OCI-LY3 (cell line): ENCODE data around the gene MRPL39.

ENCODE experiments used
- H2AFZ ChIP-seq: fragments of 200-600, 300-600 bp; shearing (Covaris generic); 2 replicates; pipeline ENCODE4 v1.6.0; 2014; ENCODE audit warnings: antibody characterized with exemption, low read depth, low read length
- H3K27ac ChIP-seq: fragments of 200-600, 300-600 bp; sonication (generic); 2 replicates; pipeline ENCODE4 v1.5.1; 2014; ENCODE audit warnings: mild to moderate bottlenecking, low read length, moderate library complexity, mixed read lengths
- H3K27me3 ChIP-seq: fragments of 200-600, 300-600 bp; sonication (generic); 2 replicates; pipeline ENCODE4 v1.6.1; 2014; ENCODE audit warnings: low read depth, low read length, mixed read lengths
- H3K36me3 ChIP-seq: fragments of 200-600, 300-600 bp; sonication (generic); replicated peaks from 2 replicates; pipeline ENCODE3; 2014; ENCODE audit warnings: low read depth, low read length, mixed read lengths
- H3K4me1 ChIP-seq: fragments of 300-600, 200-600 bp; sonication (generic); 2 replicates; pipeline ENCODE4 v1.6.1; 2014; ENCODE audit warnings: low read length, mixed read lengths
- H3K4me2 ChIP-seq: fragments of 200-600, 300-600 bp; sonication (generic); 2 replicates; pipeline ENCODE4 v1.6.1; 2014; ENCODE audit warnings: low read length, mixed read lengths
- H3K4me3 ChIP-seq: fragments of 300-600, 200-600 bp; sonication (generic); 2 replicates; pipeline ENCODE4 v1.5.1; 2014; ENCODE audit warnings: antibody characterized with exemption, mild to moderate bottlenecking, low read length, moderate library complexity
- H3K79me2 ChIP-seq: fragments of 300-600, 200-600 bp; shearing (Covaris generic); 2 replicates; pipeline ENCODE4 v1.6.1; 2014; ENCODE audit warnings: mild to moderate bottlenecking, low read length, mixed read lengths
- H3K9ac ChIP-seq: fragments of 300-600, 200-600 bp; shearing (Covaris generic); 2 replicates; pipeline ENCODE4 v1.6.0; 2014; ENCODE audit warnings: mild to moderate bottlenecking, low read length, moderate library complexity
- H3K9me3 ChIP-seq: fragments of 200-600, 300-600 bp; shearing (Covaris generic); 2 replicates; pipeline ENCODE4 v1.6.1; 2014; ENCODE audit warnings: low read length, mixed read lengths; ENCODE audit not compliant: insufficient read depth
- H4K20me1 ChIP-seq: fragments of 200-600, 300-600 bp; sonication (generic); 2 replicates; pipeline ENCODE4 v1.6.1; 2016; ENCODE audit warnings: low read length, mixed read lengths; ENCODE audit not compliant: insufficient read depth
- CTCF ChIP-seq: fragments of 200-600, 300-600 bp; sonication (generic); IDR thresholded peaks from 2 replicates; pipeline ENCODE4 v1.5.1; 2014; ENCODE audit warnings: antibody characterized with exemption, low read length, low read depth
- EZH2phosphoT487 ChIP-seq: fragments of 200-600 bp; shearing (Covaris generic); IDR thresholded peaks from 2 replicates; pipeline ENCODE4 v1.6.1; 2018; ENCODE audit warnings: antibody characterized with exemption, mixed run types, low read depth

The MRPL39 gene

GRCh38 chr21:25625036-25625435 lies 17.8 kb upstream of the MRPL39 start:
- H3K27me3 ChIP-seq = no peaks in the 10 kb centered on the region
- H3K9ac ChIP-seq = no peak overlapping the region
- no peaks in the 10 kb centered on the region for H3K4me1 ChIP-seq
- H3K79me2 ChIP-seq = no peaks in the 10 kb centered on the region
- no peak overlapping the region for H2AFZ ChIP-seq
- H3K4me2 ChIP-seq = no peak overlapping the region
- no peaks in the 10 kb centered on the region for H3K36me3 ChIP-seq
- H3K9me3 ChIP-seq = no peaks in the 10 kb centered on the region
- H3K4me3 ChIP-seq = no peak overlapping the region
- no peak overlapping the region for H3K27ac ChIP-seq
- no peaks in the 10 kb centered on the region for H4K20me1 ChIP-seq
- TF ChIP-seq EZH2phosphoT487 = no peak
- TF ChIP-seq CTCF = no peak

- Histone ChIP-seq H3K27me3 (no peaks in the 10 kb centered on the region), H2AFZ (no peak overlapping the region), H3K9me3 (no peaks in the 10 kb centered on the region), H3K4me2 (no peak overlapping the region), H3K36me3 (no peaks in the 10 kb centered on the region), H4K20me1 (no peaks in the 10 kb centered on the region), H3K27ac (no peak overlapping the region), H3K79me2 (no peaks in the 10 kb centered on the region), H3K4me1 (no peaks in the 10 kb centered on the region), H3K4me3 (no peak overlapping the region), H3K9ac (no peak overlapping the region)
- no peak for TF ChIP-seq EZH2phosphoT487
Observed at GRCh38 chr21:25624511-25624910, 17.2 kb upstream of the MRPL39 start.

- no peaks in the 10 kb centered on the region for H3K79me2 ChIP-seq
- TF ChIP-seq CTCF (no peak), EZH2phosphoT487 (no peak)
- no peak overlapping the region for H2AFZ ChIP-seq
- no peak overlapping the region for H3K9ac ChIP-seq
- no peak overlapping the region for H3K4me3 ChIP-seq
- no peaks in the 10 kb centered on the region for H3K27me3 ChIP-seq
- no peaks in the 10 kb centered on the region for H3K36me3 ChIP-seq
- no peaks in the 10 kb centered on the region for H4K20me1 ChIP-seq
- H3K4me2 ChIP-seq = no peak overlapping the region
- no peaks in the 10 kb centered on the region for H3K9me3 ChIP-seq
- no peak overlapping the region for H3K27ac ChIP-seq
- no peaks in the 10 kb centered on the region for H3K4me1 ChIP-seq
Observed at GRCh38 chr21:25619198-25619597, 11.9 kb upstream of the MRPL39 start.

- Histone ChIP-seq H3K27ac (no peak overlapping the region), H3K9me3 (no peaks in the 10 kb centered on the region), H3K4me3 (no peak overlapping the region), H2AFZ (no peak overlapping the region), H3K9ac (no peak overlapping the region), H3K79me2 (no peaks in the 10 kb centered on the region), H3K27me3 (no peaks in the 10 kb centered on the region), H3K4me1 (no peaks in the 10 kb centered on the region), H3K4me2 (no peak overlapping the region), H4K20me1 (no peaks in the 10 kb centered on the region), H3K36me3 (no peaks in the 10 kb centered on the region)
- no peak for TF ChIP-seq CTCF
- TF ChIP-seq EZH2phosphoT487 = no peak
Observed at GRCh38 chr21:25615880-25616279, 8.6 kb upstream of the MRPL39 start.

GRCh38 chr21:25614441-25614840 lies 7.2 kb upstream of the MRPL39 start:
- no peaks in the 10 kb centered on the region for H3K4me1 ChIP-seq
- no peak overlapping the region for H2AFZ ChIP-seq
- no peak overlapping the region for H3K4me3 ChIP-seq
- TF ChIP-seq CTCF (no peak), EZH2phosphoT487 (no peak)
- H4K20me1 ChIP-seq = no peaks in the 10 kb centered on the region
- H3K27ac ChIP-seq = no peak overlapping the region
- H3K9ac ChIP-seq = no peak overlapping the region
- no peaks in the 10 kb centered on the region for H3K9me3 ChIP-seq
- no peak overlapping the region for H3K4me2 ChIP-seq
- no peaks in the 10 kb centered on the region for H3K79me2 ChIP-seq
- no peaks in the 10 kb centered on the region for H3K36me3 ChIP-seq
- H3K27me3 ChIP-seq = no peaks in the 10 kb centered on the region
